Natural killer cell (primary cell): ENCODE measurements around the gene ANXA3. TPM values are rescaled to one million over a fixed set of nuclear protein-coding genes. Genes with fewer than 3 reads are reported as not detected.
"Not testable (repeated sequence)": the region's sequence is repeated elsewhere in the genome, so short reads cannot be mapped to it uniquely, and the experiment has no call there.

Experiments
- ATAC-seq, 3 donors: fragments of 150-1000 bp in 2 of 3; fragments of 200-7000 bp in 1 of 3; cut with Tn5 transposase; 1 replicate in 1 of 3; 2 replicates in 2 of 3; pipeline ENCODE4 v1.10.0; 2021; ENCODE audit warnings: mild to moderate bottlenecking in 2 of 3, moderate library complexity in 2 of 3
- DNase-seq, 2 donors: peaks; one replicate each; pipeline versions ENCODE4 v3.0.0 to v3.0.0-alpha.2; 2013 to 2021; ENCODE audit warnings: mixed read lengths in 1 of 2
- H3K27ac ChIP-seq: one replicate; pipeline ENCODE4 v1.5.1; 2013; ENCODE audit warnings: mild to moderate bottlenecking, low read length
- H3K27me3 ChIP-seq: one replicate; pipeline ENCODE4 v1.6.1; 2013; ENCODE audit warnings: low read length; ENCODE audit not compliant: control insufficient read depth, insufficient read depth
- H3K36me3 ChIP-seq: one replicate; pipeline ENCODE4 v1.6.1; 2013; ENCODE audit warnings: low read length; ENCODE audit not compliant: control insufficient read depth, insufficient read depth
- H3K4me1 ChIP-seq: one replicate; pipeline ENCODE4 v1.6.1; 2013; ENCODE audit warnings: low read length; ENCODE audit not compliant: control insufficient read depth, insufficient read depth
- H3K4me3 ChIP-seq: one replicate; pipeline ENCODE4 v1.5.1; 2013; ENCODE audit warnings: low read length
- H3K9me3 ChIP-seq: one replicate; pipeline ENCODE4 v1.6.1; 2013; ENCODE audit warnings: low read length; ENCODE audit not compliant: control insufficient read depth, insufficient read depth
- H3K27ac Mint-ChIP-seq, 2 donors: one replicate each; pipeline ENCODE4 v1.8.0; 2022; ENCODE audit warnings: mild to moderate bottlenecking in 2 of 2, mixed read lengths in 2 of 2, moderate library complexity in 1 of 2
- H3K27me3 Mint-ChIP-seq, 2 donors: one replicate each; pipeline ENCODE4 v1.8.0; 2022; ENCODE audit warnings: low read depth in 2 of 2, mixed read lengths in 2 of 2
- H3K36me3 Mint-ChIP-seq: one replicate; pipeline ENCODE4 v1.8.0; 2022; ENCODE audit warnings: mixed read lengths
- H3K4me1 Mint-ChIP-seq, 2 donors: one replicate each; pipeline ENCODE4 v1.8.0; 2022; ENCODE audit warnings: mixed read lengths in 2 of 2
- H3K4me3 Mint-ChIP-seq: one replicate; pipeline ENCODE4 v1.8.0; 2022; ENCODE audit warnings: mild to moderate bottlenecking, moderate library complexity, mixed read lengths
- H3K9me3 Mint-ChIP-seq, 2 donors: one replicate each; pipeline ENCODE4 v1.8.0; 2022; ENCODE audit warnings: mixed read lengths in 2 of 2
- WGBS: methylation state at CpG from one replicate; pipeline ENCODE4 v1.1.7; 2013; ENCODE audit warnings: missing lambda C conversion rate; ENCODE audit not compliant: insufficient coverage; 5-methylcytosine and 5-hydroxymethylcytosine counted together
- intact Hi-C: fragments of 100-400 bp; cut with micrococcal nuclease; formaldehyde crosslinking; loops from one replicate; pipeline ENCODE4 v1.14.2; 2022
- total RNA-seq, 4 donors: library from RNA; stranded (reverse); fragments of 120-200 nt in 1 of 4; gene quantifications; one replicate each; pipeline versions ENCODE4 v1.2.3 to v1.2.4, GENCODE V29; 2013 to 2022
- TF ChIP-seq, protein P1 (sequence below): fragments of 200-600 bp; IDR thresholded peaks from one replicate; pipeline ENCODE4 v1.8.0; 2022; ENCODE audit warnings: antibody characterized with exemption

The ANXA3 gene, protein sequence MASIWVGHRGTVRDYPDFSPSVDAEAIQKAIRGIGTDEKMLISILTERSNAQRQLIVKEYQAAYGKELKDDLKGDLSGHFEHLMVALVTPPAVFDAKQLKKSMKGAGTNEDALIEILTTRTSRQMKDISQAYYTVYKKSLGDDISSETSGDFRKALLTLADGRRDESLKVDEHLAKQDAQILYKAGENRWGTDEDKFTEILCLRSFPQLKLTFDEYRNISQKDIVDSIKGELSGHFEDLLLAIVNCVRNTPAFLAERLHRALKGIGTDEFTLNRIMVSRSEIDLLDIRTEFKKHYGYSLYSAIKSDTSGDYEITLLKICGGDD
- 1 to 10 TPM in 2 of 3 donors, not detected in 1; 1.1 to 1.2 TPM for total RNA-seq
- 1.0 TPM for total RNA-seq (2013)

DNA sequence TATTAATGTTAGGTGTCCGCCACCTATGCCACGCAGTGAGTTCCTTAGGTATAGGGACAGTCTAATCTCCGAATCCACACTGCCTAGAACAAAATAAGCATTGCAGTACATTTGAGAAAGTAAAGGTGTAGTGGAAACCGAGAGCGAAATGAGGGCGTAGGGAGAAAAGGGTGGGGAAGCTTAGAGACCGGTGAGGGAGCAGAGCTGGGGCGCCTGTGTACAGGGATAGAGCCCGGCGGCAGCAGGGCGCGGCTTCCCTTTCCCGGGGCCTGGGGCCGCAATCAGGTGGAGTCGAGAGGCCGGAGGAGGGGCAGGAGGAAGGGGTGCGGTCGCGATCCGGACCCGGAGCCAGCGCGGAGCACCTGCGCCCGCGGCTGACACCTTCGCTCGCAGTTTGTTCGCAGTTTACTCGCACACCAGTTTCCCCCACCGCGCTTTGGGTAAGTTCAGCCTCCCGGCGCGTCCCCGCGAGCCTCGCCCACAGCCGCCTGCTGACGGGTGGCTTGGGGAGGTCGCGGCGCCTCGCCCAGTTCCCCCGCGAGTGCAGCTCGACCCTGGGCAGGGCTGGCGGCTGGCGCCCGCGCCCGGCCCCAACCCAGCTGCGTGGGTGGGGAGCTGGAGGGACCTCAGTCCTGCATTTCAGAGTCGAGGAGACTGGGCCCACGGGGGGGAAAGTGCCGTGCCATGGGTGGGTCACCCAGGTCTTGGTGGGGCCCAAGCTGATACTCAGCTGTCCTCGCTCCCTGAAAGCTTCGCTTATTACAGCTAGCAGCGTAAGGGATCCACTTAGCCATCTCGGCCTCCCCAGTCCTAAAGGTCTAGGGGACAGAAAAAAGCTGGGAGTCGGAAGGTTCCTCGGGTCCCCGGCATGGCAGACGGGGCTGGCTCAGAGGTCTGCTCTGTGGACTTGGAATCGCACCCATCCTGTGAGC, at the start of gene ANXA3:
ANXA3 (plus strand) TSS at position 351 of the 932 bp plus-strand sequence. CDS start 2,704 bp downstream, outside the sequence.
- H3K27me3 Mint-ChIP-seq = peaks cover 24 to 38% of the 10 kb centered on the region in 2 donors
- H3K27ac Mint-ChIP-seq = no peak within 1 kb of the TSS
- DNase-seq = no peak

DNA sequence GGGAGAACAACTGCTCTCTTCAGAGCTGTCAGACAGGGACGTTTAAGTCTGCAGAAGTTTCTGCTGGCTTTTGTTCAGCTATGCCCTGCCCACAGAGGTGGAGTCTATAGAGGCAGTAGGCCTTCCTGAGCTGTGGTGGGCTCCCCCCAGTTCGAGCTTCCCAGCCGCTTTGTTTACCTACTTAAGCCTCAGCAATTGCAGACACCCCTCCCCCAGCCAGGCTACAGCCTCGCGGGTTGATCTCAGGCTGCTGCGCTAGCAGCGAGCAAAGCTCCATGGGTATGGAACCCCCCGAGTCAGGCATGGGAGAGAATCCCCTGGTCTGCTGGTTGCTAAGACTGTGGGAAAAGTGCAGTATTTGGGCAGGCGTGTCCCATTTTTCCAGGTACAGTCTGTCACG, 45.3 kb upstream of the ANXA3 start:
- ATAC-seq, H3K27ac Mint-ChIP-seq, H3K4me1 ChIP-seq, H3K9me3 ChIP-seq, H3K27me3 Mint-ChIP-seq, H3K9me3 Mint-ChIP-seq, H3K27me3 ChIP-seq, H3K4me3 ChIP-seq, DNase-seq, intact Hi-C loops, H3K36me3 ChIP-seq, H3K27ac ChIP-seq, H3K4me1 Mint-ChIP-seq, H3K4me3 Mint-ChIP-seq, H3K36me3 Mint-ChIP-seq: not testable (repeated sequence)
- 76% methylated on average over 10 of the region's 10 CpGs for WGBS

More for the DNA sequence above, at the start of gene ANXA3:
- Histone ChIP-seq H3K4me3 (no peak within 1 kb of the TSS), H3K27me3 (peaks cover 11% of the 10 kb centered on the region), H3K27ac (no peak within 1 kb of the TSS), H3K36me3 (no peaks in the 10 kb centered on the region), H3K9me3 (no peaks in the 10 kb centered on the region), H3K4me1 (no peaks in the 10 kb centered on the region)
- no peaks in the 10 kb centered on the region for H3K9me3 Mint-ChIP-seq
- 8% methylated on average over 65 of the region's 65 CpGs for WGBS
- H3K4me3 Mint-ChIP-seq = peak within 1 kb of the TSS; percentile 65
- TF ChIP-seq, protein P1, sequence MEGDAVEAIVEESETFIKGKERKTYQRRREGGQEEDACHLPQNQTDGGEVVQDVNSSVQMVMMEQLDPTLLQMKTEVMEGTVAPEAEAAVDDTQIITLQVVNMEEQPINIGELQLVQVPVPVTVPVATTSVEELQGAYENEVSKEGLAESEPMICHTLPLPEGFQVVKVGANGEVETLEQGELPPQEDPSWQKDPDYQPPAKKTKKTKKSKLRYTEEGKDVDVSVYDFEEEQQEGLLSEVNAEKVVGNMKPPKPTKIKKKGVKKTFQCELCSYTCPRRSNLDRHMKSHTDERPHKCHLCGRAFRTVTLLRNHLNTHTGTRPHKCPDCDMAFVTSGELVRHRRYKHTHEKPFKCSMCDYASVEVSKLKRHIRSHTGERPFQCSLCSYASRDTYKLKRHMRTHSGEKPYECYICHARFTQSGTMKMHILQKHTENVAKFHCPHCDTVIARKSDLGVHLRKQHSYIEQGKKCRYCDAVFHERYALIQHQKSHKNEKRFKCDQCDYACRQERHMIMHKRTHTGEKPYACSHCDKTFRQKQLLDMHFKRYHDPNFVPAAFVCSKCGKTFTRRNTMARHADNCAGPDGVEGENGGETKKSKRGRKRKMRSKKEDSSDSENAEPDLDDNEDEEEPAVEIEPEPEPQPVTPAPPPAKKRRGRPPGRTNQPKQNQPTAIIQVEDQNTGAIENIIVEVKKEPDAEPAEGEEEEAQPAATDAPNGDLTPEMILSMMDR = no peak
- peak in 2 of 3 donors; percentile 35 to 39 for ATAC-seq
- peaks cover 7 to 8% of the 10 kb centered on the region in 2 donors for H3K4me1 Mint-ChIP-seq
- H3K36me3 Mint-ChIP-seq = no peaks in the 10 kb centered on the region
- intact Hi-C loops = no loop called here

GRCh38 chr4:78509043-78509442, 42.5 kb upstream of the ANXA3 start:
- ATAC-seq (no peak), DNase-seq (no peak)
- Histone ChIP-seq H3K4me3 (no peak overlapping the region), H3K36me3 (no peaks in the 10 kb centered on the region), H3K4me1 (no peaks in the 10 kb centered on the region), H3K9me3 (no peaks in the 10 kb centered on the region), H3K27me3 (no peaks in the 10 kb centered on the region), H3K27ac (no peak overlapping the region)
- Mint-ChIP-seq H3K9me3 (no peaks in the 10 kb centered on the region), H3K27me3 (no peaks in the 10 kb centered on the region), H3K4me1 (no peaks in the 10 kb centered on the region), H3K4me3 (no peak overlapping the region), H3K27ac (no peak overlapping the region), H3K36me3 (no peaks in the 10 kb centered on the region)
- intact Hi-C loops = no loop called here
- TF ChIP-seq, protein P1 = no peak
- 68% methylated on average over 2 of the region's 2 CpGs for WGBS

DNA sequence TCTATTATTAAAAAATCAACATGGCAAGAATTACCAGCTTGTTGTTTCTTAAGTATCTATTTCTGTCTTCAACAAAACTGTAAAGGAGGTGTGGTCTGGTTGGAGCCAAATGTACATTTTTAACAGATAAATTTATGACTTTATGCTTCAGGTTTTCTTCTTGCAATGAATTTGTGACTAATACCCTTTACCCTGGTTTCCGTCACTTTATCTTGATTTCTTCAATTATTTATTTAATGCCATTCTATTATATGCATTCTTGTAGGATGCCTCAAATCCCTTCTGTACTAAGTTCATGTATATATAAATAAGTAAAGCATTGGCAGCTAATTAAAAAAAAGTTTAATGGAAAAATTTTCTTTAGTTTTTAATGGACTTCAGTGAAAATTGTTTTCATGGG, 41.5 kb upstream of the ANXA3 start:
- WGBS = no CpG with 5 or more reads among the region's 1 CpG
- no peaks in the 10 kb centered on the region for H3K36me3 ChIP-seq
- TF ChIP-seq, protein P1 = no peak
- no peaks in the 10 kb centered on the region for H3K27me3 ChIP-seq
- Mint-ChIP-seq H3K27ac (no peak overlapping the region), H3K4me1 (no peaks in the 10 kb centered on the region), H3K27me3 (no peaks in the 10 kb centered on the region), H3K36me3 (no peaks in the 10 kb centered on the region), H3K9me3 (no peaks in the 10 kb centered on the region), H3K4me3 (no peak overlapping the region)
- intact Hi-C loops = no loop called here
- DNase-seq (no peak), ATAC-seq (no peak)
- no peak overlapping the region for H3K27ac ChIP-seq
- no peaks in the 10 kb centered on the region for H3K9me3 ChIP-seq
- H3K4me3 ChIP-seq = no peak overlapping the region
- H3K4me1 ChIP-seq = no peaks in the 10 kb centered on the region
